HL-60 (cell line): ENCODE data around the gene MYB.

Experiments used
- DNase-seq, 2 experiments: peaks; one replicate each; pipeline ENCODE4 v3.0.0-alpha.2; 2010 to 2020; ENCODE audit warnings: low read depth in 1 of 2, low spot score in 1 of 2
- H3K27ac ChIP-seq: fragments of 250-450 bp; sonication (Bioruptor Pico); replicated peaks from 2 replicates; pipeline ENCODE4 v1.5.1; 2020; ENCODE audit warnings: mild to moderate bottlenecking, moderate library complexity
- H3K27me3 ChIP-seq: fragments of 250-450 bp; sonication (Bioruptor Pico); 2 replicates; pipeline ENCODE4 v1.5.1; 2021; ENCODE audit warnings: mild to moderate bottlenecking, moderate library complexity; ENCODE audit not compliant: insufficient read depth, poor library complexity, severe bottlenecking
- H3K4me3 ChIP-seq: replicated peaks from 2 replicates; pipeline ENCODE4 v1.5.1; 2011; ENCODE audit warnings: mild to moderate bottlenecking, control low read depth, low read length; ENCODE audit not compliant: insufficient read depth
- GABPA ChIP-seq: IDR thresholded peaks from 2 replicates; pipeline ENCODE4 v1.6.1; 2012; ENCODE audit warnings: low read depth
- POLR2AphosphoS5 ChIP-seq: IDR thresholded peaks from 2 replicates; pipeline ENCODE4 v1.6.1; 2012; ENCODE audit warnings: low read depth
- SPI1 ChIP-seq: IDR thresholded peaks from 2 replicates; pipeline ENCODE4 v1.6.1; 2012; ENCODE audit warnings: low read depth, mild to moderate bottlenecking, borderline replicate concordance
- TF ChIP-seq, protein P1 (sequence below): IDR thresholded peaks from 2 replicates; pipeline ENCODE4 v1.6.1; 2012; ENCODE audit warnings: low read depth; ENCODE audit not compliant: insufficient replicate concordance
- TF ChIP-seq, protein P2 (sequence below): IDR thresholded peaks from one replicate; pipeline ENCODE4 v1.5.1; 2011; ENCODE audit warnings: low read length, control low read depth, inconsistent platforms; ENCODE audit not compliant: insufficient read depth

The MYB gene

DNA sequence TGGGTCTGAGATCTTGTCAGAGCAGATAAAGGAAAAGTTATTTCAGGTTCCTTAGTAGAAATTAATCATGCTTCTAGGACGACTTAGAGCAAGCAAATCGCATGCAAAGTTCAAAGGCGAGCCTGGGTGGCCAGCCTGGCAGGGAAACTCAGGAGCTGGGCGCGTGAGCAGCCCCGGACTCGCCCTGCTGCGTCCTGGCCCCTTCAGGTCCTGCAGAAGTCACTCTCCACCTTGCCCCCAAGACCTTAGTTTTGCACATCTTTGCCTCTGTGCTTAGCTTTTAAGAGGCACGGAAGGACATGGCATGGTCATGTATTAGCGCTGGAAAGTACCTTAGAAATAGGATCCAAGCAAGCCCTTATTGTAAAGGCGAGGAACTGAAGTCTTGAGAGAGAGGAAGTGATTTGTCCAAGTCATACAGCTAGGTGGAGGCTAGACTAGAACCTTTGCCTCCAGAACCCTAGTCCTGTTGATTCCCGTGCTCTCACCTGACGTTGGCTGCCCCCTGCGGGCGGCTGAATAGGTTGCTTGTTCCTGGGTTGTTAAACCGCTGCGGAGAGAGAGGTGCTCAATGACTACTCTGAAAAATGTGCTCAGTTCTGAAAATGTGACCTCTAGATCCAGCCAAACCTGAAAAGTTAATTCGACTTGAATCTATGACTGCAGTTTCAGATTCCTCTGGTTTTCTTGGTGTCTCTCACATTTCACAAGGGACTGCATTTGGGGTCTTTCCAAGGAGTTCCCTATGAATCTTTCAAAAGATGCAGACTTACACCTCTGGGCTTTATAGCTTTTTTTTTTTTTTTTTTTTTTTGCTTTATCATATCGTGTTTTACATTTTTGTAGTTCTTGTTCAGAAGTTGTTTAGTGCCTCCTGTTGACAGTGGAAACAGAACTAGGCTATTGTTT, 2.7 kb downstream of the MYB start:
- DNase-seq: peak; percentile 81 to 92
- H3K27ac ChIP-seq: peak overlapping the region; percentile 92
- TF ChIP-seq POLR2AphosphoS5 (peak; percentile 66), SPI1 (peak; percentile 94), GABPA (no peak)
- TF ChIP-seq, protein P1, sequence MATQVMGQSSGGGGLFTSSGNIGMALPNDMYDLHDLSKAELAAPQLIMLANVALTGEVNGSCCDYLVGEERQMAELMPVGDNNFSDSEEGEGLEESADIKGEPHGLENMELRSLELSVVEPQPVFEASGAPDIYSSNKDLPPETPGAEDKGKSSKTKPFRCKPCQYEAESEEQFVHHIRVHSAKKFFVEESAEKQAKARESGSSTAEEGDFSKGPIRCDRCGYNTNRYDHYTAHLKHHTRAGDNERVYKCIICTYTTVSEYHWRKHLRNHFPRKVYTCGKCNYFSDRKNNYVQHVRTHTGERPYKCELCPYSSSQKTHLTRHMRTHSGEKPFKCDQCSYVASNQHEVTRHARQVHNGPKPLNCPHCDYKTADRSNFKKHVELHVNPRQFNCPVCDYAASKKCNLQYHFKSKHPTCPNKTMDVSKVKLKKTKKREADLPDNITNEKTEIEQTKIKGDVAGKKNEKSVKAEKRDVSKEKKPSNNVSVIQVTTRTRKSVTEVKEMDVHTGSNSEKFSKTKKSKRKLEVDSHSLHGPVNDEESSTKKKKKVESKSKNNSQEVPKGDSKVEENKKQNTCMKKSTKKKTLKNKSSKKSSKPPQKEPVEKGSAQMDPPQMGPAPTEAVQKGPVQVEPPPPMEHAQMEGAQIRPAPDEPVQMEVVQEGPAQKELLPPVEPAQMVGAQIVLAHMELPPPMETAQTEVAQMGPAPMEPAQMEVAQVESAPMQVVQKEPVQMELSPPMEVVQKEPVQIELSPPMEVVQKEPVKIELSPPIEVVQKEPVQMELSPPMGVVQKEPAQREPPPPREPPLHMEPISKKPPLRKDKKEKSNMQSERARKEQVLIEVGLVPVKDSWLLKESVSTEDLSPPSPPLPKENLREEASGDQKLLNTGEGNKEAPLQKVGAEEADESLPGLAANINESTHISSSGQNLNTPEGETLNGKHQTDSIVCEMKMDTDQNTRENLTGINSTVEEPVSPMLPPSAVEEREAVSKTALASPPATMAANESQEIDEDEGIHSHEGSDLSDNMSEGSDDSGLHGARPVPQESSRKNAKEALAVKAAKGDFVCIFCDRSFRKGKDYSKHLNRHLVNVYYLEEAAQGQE: no peak
- TF ChIP-seq, protein P2, sequence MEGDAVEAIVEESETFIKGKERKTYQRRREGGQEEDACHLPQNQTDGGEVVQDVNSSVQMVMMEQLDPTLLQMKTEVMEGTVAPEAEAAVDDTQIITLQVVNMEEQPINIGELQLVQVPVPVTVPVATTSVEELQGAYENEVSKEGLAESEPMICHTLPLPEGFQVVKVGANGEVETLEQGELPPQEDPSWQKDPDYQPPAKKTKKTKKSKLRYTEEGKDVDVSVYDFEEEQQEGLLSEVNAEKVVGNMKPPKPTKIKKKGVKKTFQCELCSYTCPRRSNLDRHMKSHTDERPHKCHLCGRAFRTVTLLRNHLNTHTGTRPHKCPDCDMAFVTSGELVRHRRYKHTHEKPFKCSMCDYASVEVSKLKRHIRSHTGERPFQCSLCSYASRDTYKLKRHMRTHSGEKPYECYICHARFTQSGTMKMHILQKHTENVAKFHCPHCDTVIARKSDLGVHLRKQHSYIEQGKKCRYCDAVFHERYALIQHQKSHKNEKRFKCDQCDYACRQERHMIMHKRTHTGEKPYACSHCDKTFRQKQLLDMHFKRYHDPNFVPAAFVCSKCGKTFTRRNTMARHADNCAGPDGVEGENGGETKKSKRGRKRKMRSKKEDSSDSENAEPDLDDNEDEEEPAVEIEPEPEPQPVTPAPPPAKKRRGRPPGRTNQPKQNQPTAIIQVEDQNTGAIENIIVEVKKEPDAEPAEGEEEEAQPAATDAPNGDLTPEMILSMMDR: peak; percentile 68
- H3K4me3 ChIP-seq: peak overlapping the region; percentile 84
- no peaks in the 10 kb centered on the region for H3K27me3 ChIP-seq

DNA sequence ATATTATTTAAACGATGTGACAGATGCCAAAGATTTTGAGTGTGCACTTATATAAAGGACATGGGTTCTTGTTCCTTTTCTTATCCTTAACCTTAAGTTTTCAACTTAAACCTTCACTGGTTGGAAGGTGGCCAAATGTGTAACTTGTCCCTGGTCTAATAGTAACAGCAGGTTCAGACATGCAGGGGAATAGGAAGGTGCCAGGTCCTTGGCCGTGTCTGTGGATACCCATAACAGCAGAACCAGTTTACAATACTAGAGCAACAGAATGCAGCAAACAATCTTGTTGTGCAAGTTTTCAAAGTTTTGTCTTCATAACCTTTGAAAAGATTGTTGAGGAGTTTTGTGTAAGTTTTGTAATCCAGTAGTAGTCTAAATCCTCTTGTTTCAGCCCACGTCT, 4.4 kb downstream of the MYB start:
- peak in 1 of 2 experiments; percentile 65 for DNase-seq
- H3K27ac ChIP-seq: peak overlapping the region; percentile 92
- no peaks in the 10 kb centered on the region for H3K27me3 ChIP-seq
- TF ChIP-seq, protein P2: no peak
- TF ChIP-seq POLR2AphosphoS5 (no peak), SPI1 (no peak), GABPA (no peak)
- TF ChIP-seq, protein P1: no peak
- peak overlapping the region; percentile 26; the same call in 1 of the 2 replicates for H3K4me3 ChIP-seq

DNA sequence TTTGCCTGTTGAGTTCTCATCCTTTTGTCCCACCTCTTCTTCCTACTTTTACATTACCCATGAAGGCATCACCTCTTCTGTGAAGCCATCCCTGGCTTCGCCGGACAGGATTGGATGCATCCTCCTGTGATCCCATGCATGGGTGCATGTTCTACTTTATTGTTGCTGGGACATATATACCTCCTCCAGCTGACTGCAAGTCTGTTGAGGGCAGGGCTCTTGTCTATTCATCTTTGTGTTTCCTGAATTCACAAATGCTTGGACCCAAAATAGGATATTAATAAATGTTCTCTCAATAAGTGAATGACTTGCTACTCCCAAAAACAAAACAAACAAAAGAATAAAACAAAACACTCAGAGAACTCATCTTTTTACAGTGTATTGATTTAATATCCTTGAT, 5.1 kb downstream of the MYB start:
- H3K27ac ChIP-seq: peak overlapping the region; percentile 92
- no peak for DNase-seq
- TF ChIP-seq, protein P2: no peak
- no peak; the same call in 1 of the 2 replicates for TF ChIP-seq POLR2AphosphoS5
- no peak for TF ChIP-seq GABPA
- no peak for TF ChIP-seq SPI1
- TF ChIP-seq, protein P1: no peak
- peak overlapping the region; percentile 4; the same call in 1 of the 2 replicates for H3K4me3 ChIP-seq
- no peaks in the 10 kb centered on the region for H3K27me3 ChIP-seq
